Stimulated activated CD4-positive, alpha-beta T cell treated with anti-CD3 and anti-CD28 coated beads, Interleukin-1b, Interleukin-23, amount 100 ng/mL, for 24 hours (primary cell): ENCODE results near the gene EXOC2.
"Not testable (repeated sequence)": the region's sequence is repeated elsewhere in the genome, so short reads cannot be mapped to it uniquely, and the experiment has no call there.

Experiments used
- DNase-seq, 4 experiments: peaks; one replicate each; pipeline ENCODE4 v3.0.0-alpha.2; 2020; ENCODE audit warnings: low read depth in 4 of 4, low spot score in 1 of 4

The EXOC2 gene

DNA sequence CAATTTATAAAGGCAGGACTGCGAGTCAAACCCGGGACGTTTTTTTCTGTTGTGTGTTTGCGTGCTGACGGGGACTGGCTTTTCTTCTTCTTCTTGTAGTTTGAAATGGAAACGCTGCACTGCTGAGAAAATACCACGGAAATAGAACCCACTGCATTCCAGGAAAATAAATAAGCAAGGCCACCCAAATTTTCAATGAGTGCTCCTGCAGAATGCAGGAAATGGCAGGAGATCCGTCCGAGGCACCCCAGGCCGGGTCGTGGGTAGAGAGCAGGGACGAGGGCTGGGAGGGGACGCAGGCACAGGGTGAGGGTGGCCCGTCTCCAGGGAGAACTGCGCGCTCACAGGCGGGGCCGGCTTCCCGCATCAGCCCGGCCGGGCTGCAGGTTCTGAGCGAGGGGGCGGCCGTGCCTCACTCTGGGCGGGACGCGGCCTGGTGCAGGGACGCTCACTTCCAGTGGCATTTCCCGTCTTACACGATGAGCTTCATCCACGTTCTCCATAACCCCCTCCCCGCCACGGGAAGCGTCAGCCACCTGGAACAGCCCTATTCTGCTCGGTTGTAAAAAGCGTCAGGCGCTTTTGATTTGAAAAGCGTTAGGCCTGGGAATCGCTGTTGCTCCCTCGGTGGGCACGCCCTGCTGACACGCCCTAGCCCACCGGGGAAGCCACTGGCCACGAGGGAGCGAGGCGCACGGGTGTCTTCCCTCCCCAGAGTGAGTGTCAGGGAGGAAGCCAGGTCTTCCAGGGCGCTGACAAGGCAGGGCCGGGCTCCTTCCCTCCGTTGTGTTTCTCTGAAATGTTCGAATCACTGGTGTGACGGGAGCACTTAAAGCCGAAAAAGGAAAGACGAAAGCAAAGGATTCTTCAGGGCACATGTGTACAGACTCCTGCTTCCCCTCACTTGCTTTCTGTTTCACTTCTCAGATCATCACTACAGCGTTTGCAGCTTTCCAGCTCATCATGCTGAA, 17.9 kb upstream of the EXOC2 start:
- peak; percentile 12 to 30 (median 26) for DNase-seq

DNA sequence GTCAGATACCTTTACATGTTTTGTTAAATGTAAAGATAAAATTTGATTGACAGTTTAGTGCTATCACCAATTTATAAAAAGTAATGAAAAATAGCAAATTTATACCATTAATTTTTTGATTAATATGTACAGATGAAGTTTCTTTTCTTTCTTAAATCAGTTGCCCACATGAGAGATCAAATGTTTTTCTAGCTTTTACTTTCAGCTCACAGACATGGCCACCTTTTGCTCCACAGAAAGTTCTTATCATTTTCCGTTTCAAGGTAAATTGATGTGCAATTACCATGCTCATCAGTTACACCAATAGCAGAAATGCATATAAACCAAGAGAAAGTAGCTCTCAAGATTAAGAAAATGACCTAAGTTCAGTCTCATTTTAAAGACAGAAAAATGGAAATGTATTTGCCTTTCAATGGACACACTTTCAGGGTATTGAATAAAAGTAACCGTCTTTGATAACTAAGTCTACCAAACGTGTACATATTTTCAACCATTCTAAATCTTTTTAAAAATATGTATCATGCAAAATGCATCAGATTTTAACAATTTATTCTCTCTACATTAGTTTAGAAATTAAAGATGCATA, 16.6 kb upstream of the EXOC2 start:
- no peak for DNase-seq

GRCh38 chr6:708237-708598, 15.3 kb upstream of the EXOC2 start:
- DNase-seq: no peak

DNA sequence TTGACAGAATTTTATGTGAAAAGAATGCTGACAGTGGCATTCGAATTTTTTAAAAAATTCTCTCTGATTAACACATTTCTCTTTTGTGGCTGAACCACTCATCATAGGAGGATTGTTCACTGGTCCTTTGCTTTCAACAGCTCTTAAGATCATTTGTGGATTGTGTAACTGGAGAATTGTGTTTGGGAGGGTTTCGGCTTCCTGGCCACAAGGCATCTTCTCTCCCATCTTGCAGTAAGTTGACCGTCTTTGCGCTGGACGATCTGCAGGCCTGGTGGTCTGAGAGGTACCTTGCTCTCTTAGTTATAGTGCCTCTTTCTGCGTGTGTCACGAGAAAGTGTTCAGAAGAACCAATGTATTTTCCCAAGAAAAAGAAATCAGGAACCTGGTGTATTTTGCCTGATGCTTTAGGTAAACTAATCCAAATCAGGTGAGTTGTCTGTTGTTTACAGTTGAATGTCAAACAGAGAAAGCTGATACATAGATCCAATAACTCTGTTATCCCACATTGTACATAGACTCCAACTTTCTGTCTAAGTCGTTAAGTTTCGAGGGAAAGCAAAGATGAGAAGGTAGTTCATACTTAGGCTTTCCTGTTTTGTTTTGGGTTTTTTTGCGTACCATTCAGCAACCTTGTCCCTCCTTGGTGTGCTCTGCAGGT, 14.8 kb upstream of the EXOC2 start:
- no peak for DNase-seq

DNA sequence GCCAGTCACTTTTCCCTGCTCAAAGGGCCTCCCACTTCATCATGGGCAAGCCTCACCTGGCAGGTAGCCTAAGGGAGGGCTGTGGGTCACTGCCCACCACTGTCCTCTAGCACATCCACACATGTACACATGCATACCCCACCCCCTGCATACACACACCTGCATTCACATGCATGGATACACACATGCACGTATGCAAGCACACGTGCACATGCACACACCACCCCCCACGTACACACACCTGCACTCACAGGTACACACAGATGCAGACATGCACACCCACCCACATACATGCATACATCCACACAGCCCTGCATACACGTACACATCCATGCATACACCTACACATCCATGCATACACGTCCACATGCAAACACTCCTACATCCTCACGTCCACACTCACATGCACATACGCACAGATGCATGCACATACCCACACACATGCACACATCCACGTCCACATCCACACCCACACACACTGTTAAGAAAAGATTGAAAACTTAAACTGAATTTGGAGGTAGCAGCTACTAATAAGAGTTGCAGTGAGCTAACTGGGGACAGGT, 14.0 kb upstream of the EXOC2 start:
- no peak for DNase-seq

GRCh38 chr6:706146-706545, 13.2 kb upstream of the EXOC2 start:
- no peak for DNase-seq

DNA sequence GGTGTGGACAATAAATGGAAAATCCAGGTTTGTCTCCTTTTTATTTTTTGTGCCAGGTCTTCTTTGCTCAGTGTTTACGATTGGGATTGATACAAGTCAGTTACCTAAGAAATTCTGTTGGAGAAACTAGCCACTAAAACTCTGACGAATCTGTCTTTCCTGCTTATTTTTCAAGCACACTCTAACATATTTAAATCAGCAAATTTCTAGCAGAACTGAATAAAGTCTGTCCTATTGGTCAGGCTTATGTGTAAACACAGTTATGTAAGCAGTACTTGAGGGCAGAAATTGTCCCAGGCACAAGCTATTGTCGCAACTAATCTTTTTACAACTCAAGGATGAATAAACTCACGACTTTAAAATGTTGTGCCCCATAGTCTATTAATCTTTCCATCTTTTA, 12.1 kb upstream of the EXOC2 start:
- no peak for DNase-seq

- DNase-seq: no peak
Observed at GRCh38 chr6:704046-704445, 11.1 kb upstream of the EXOC2 start.

DNA sequence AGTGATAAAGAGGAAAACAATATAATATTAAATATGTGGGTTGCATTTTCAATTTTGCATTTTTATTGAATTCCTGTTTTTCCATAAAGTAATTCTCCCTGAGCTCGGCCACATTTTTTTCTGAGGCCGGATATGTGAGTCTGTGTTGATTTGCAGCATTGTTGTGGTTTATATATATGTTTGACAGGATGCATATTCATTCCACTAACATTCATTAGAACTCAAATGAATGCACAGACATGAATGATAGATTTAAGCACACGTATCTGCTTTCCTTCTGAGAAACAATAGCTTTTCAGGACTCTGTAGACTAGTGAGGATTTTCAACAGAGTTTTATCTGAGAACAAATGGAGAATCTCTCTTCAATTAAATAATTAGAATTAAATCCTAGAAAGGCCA, 10.6 kb upstream of the EXOC2 start:
- no peak for DNase-seq

- no peak for DNase-seq
Observed at GRCh38 chr6:701700-702479, 9.0 kb upstream of the EXOC2 start.

DNA sequence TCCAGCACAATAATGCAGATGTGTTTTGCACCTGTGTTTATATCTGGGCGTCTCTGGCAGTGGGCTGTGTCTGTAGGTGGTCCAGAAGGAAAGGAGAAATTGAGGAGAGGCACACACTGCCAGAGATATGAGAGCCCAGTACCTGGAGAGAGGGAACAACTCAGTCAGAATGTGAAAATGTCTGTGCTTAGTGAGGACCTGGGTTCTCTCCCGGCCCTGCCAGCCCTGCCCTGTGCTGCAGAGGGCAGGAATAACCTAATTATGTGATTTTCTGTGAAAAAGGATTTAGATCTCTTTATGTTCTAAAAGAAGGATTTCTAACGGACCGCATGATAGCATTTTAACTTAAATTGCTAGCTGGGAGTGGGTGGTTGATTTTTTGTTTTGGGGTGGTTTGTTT, 8.3 kb upstream of the EXOC2 start:
- DNase-seq: no peak

GRCh38 chr6:700490-700889, 7.6 kb upstream of the EXOC2 start:
- DNase-seq: no peak

- DNase-seq: no peak
Observed at GRCh38 chr6:699319-699718, 6.4 kb upstream of the EXOC2 start.

- not testable (repeated sequence) for DNase-seq
Observed at GRCh38 chr6:694431-695126, 1.6 kb upstream of the EXOC2 start.

DNA sequence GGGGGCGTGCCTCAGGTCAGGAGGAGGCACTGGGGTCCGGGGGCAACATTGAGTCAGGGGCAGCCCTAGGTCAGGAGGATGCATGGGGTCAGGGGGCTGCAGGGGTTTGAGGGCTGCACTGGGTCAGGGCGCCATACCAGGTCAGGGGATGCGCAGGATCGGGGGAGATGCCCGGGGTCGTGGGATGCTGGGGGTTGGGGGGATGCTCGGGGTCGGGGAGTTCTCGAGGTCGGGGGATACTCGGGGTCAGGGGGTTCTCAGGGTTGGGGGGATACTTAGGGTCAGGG, 727 bp upstream of the EXOC2 start:
- no peak for DNase-seq

DNA sequence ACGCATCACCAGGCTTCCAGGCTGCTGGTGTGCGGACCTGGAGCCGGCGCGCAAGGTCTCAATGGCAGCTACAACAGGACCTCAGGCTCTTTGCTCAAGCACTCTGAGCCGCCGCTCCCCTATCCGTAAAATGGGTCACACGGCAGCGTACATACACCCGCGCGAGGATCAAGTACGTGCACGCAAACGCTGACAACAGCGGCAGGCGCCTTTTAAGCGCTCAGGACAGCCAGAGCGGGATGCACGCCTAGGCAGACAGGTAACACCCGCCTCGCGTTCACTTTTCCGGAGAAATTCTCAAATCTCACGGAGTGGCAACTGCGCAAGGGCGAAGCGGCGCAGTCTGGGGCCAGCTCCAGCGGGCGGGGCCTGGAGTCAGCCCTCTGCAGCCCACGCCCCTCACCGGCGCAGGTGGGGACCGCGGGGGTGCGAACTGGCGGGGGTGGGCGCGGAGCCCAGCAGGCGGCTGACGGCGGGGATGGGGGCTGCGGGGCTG, 535 bp downstream of the EXOC2 start:
- DNase-seq: peak; percentile 32 to 69 (median 50)

DNA sequence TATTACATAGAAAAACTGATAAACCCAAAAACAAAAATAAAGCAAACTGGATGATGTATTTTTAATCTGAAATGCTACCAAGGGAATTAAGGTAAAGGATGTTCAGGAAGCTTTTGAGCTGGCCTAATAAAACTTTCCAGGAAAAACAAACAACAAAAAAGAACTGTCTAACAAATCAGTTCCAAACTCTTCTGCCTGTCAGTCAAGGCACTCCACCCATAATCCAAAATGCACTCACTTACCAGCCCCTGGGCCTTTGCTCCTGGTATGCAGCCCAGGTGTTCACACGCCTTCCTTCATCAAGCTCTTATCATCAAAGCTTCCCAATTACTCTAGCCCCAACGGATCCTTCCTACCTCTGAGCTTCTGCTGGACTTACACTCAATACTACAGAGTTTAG, 3.7 kb downstream of the EXOC2 start:
- no peak for DNase-seq

GRCh38 chr6:686497-686896, 6.4 kb downstream of the EXOC2 start:
- no peak for DNase-seq

DNA sequence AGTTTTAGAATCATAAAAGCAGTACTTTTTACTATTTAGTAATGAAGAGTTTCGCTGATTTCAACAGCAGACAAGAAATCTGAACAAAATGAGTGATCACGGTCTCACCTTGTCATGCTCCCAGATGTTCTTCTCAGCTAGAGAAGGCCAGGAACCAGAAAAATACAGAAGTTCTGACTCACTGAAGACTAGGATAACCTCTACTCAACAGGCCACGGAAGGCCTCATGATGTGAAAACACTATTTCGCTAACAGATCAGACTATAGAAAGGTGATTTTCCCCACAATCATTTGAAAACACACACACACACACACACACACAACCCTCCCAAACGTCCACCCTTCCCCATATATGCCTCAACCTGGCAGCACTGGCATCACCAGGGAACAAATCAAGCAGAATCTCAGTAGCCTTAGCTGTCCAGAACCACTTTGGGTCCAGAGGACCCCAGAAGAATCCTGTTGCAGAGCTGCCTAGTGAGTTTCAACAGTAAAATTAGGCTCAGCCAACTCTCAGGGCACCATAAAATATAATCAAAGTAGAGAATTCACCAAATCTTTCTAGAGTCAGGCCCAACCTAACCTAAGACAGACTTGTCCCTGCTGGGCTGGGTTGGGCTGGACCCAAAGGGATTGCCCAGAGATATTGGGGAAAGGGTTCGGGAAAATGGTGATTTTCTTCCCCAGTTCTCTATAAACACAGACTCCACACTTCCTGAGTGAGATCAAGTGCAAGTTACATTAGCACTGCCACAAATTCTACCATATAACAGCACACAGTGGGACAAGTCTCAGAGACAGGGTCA, 7.9 kb downstream of the EXOC2 start:
- DNase-seq: peak in 1 of 4 experiments; percentile 18
